Spleen (tissue), 11 donors: ENCODE results near the gene FXYD3. TPM values are rescaled to one million over a fixed set of nuclear protein-coding genes. Genes with fewer than 3 reads are reported as not detected.

Experiments used
- DNase-seq: peaks from one replicate; pipeline ENCODE4 v3.0.0-alpha.2; 2020
- H3K27ac ChIP-seq, 8 donors: fragments of 200-600 bp; sonication (generic) in 7 of 8; 1 replicate in 4 of 8; 2 replicates in 4 of 8; pipeline versions ENCODE4 v1.5.0 to v1.8.0; 2016 to 2021; ENCODE audit warnings: inconsistent platforms in 4 of 8, mild to moderate bottlenecking in 4 of 8, moderate library complexity in 1 of 8
- H3K27me3 ChIP-seq, 7 donors: fragments of 200-600 bp; sonication (generic) in 6 of 7; replicated peaks in 1 of 7; 1 replicate in 4 of 7; 2 replicates in 3 of 7; pipeline versions ENCODE4 v1.5.0 to v1.8.0; 2016 to 2021; ENCODE audit warnings: inconsistent platforms in 3 of 7, mild to moderate bottlenecking in 1 of 7
- H3K36me3 ChIP-seq, 6 donors: fragments of 200-600 bp; sonication (generic) in 5 of 6; 1 replicate in 4 of 6; 2 replicates in 2 of 6; pipeline versions ENCODE4 v1.5.0 to v1.8.0; 2016 to 2021; ENCODE audit warnings: inconsistent platforms in 2 of 6
- H3K4me1 ChIP-seq, 6 donors: fragments of 200-600 bp; sonication (generic) in 5 of 6; 1 replicate in 3 of 6; 2 replicates in 3 of 6; pipeline versions ENCODE4 v1.5.0 to v1.8.0; 2016 to 2021; ENCODE audit warnings: inconsistent platforms in 3 of 6
- H3K4me3 ChIP-seq, 8 donors: fragments of 200-600 bp; sonication (generic) in 7 of 8; 1 replicate in 4 of 8; 2 replicates in 4 of 8; pipeline versions ENCODE4 v1.5.0 to v1.8.0; 2016 to 2021; ENCODE audit warnings: inconsistent platforms in 4 of 8, mild to moderate bottlenecking in 4 of 8, moderate library complexity in 2 of 8
- H3K9me3 ChIP-seq, 8 donors: fragments of 200-600 bp; sonication (generic) in 7 of 8; 1 replicate in 4 of 8; 2 replicates in 4 of 8; pipeline versions ENCODE4 v1.5.0 to v1.8.0; 2016 to 2021; ENCODE audit warnings: inconsistent platforms in 4 of 8
- POLR2A ChIP-seq, 3 donors: fragments of 450-650 bp; IDR thresholded peaks; one replicate each; pipeline ENCODE4 v1.5.1; 2017; ENCODE audit warnings: antibody characterized with exemption in 3 of 3, mild to moderate bottlenecking in 1 of 3
- POLR2AphosphoS5 ChIP-seq, 3 donors: sonication (generic); formaldehyde crosslinking; IDR thresholded peaks; one replicate each; pipeline ENCODE4 v1.5.1; 2017; ENCODE audit warnings: antibody characterized with exemption in 3 of 3
- WGBS, 5 donors: extraction: QIAGEN DNeasy Blood & Tissue Kit in 3 of 5; methylation state at CpG; one replicate each; pipeline versions ENCODE4 v1.1.5 to v1.1.7; 2013 to 2018; 5-methylcytosine and 5-hydroxymethylcytosine counted together
- intact Hi-C: fragments of 100-400 bp; cut with DNase I; formaldehyde crosslinking; loops from one replicate; pipeline ENCODE4 v1.15.0; 2023; ENCODE audit warnings: low total_unique reads
- polyA plus RNA-seq, 3 donors: library from polyadenylated mRNA; stranded (reverse); fragments of 200-250 nt; gene quantifications; one replicate each; pipeline ENCODE4 v1.2.1, GENCODE V29; 2013
- total RNA-seq, 7 donors: library from RNA; depleted of rRNA in 3 of 7; stranded (reverse); fragments of >200 nt in 3 of 7; fragmentation: NEBNext Ultra II Directional in 4 of 7; extraction: Animal tissue kit (Norgen Biotek cat#: 25700) in 4 of 7; gene quantifications; one replicate each; pipeline versions ENCODE4 v1.1.0 to v1.2.1, GENCODE V29; 2016 to 2021
- TF ChIP-seq, protein P1 (sequence below), 11 experiments: fragments of 200-600 bp in 7 of 11; fragments of 450-650 bp in 4 of 11; sonication (generic) in 4 of 11; IDR thresholded peaks in 8 of 11; conservative IDR thresholded peaks in 3 of 11; 1 replicate in 7 of 11; 2 replicates in 4 of 11; pipeline versions ENCODE4 v1.4.0 to v1.8.0; 2016 to 2021; ENCODE audit warnings: antibody characterized with exemption in 11 of 11, inconsistent platforms in 4 of 11, mild to moderate bottlenecking in 1 of 11
- donor health status: healthy with polysubstance abuse.
- donor health status: DM: no; HTN: no; CAD: no; lungs with moderate emphysema.
- donor health status: DM: no; HTN: no; CAD: no.
- donor health status: Bipolar disorder and iron deficiency.
- donor health status: healthy.
- donor health status: DM: no; HTN: no; CAD: no.
- donor health status: DM: yes; HTN: yes; CAD: no.

Gene FXYD3
- total and polyA plus RNA-seq, 10 donors = 0.33 to 1.5 (median 0.70) TPM; not detected in 7

DNA sequence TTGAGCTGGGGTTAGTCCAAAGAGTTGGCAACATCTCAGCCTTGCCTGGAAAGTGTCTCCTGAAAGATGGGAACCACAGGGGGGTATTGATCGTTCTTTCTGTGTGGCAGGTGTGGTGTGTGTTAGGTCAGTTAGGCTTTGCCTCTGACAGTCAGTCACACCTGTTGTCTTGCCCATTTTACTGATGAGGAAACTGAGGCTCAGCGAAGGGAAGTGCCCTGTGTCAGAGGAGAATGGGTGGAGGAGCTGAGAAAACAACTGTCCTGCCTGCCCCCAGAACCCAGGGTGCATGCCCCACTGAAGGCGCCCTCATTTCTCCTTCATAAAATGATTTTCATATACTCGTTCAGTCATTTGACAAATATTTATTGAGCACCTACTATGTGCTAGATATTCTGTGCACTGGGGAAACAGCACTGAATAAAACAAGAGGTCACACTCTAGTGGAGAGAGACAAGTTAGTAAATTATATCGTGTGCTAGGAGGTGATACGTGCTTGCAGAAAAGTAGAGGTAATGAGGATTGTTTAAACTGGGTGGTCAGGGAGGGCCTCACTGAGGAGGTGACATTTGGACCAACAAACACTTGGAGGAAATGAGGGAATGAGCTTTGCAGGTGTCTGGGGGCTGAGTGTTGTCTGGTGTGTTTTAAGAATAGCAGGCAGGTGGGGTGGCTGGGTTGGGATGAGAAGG lies 40.5 kb downstream of the FXYD3 start:
- WGBS, 5 donors = 88 to 96% (median 88%) methylated on average over 6 of the region's 6 CpGs

DNA sequence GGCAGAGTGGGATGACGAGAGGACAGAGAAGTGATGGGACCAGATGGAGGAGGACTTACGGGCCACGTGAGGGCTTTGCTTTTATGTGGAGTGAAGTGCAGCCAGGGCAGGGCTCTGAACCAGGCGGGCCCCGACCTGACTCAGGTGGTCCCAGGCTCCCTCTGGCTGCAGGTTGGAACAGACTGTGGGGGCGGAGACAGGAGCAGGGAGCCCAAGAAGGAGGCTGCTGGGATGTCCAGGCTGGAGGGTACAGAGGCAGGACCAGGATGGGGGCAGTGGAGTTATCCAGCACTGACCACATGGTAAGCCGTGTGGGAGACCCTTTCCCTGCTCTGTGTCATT lies 41.0 kb downstream of the FXYD3 start:
- H3K4me3 ChIP-seq = peak overlapping the region in 1 of 8 donors; percentile 92
- H3K27me3 ChIP-seq = peaks cover 0 to 6% (median 0%) of the 10 kb centered on the region in 7 donors
- TF ChIP-seq POLR2AphosphoS5 (IDR thresholded peaks at IDR 0.05) (no peak), POLR2A (IDR thresholded peaks at IDR 0.05) (no peak)
- TF ChIP-seq, protein P1, sequence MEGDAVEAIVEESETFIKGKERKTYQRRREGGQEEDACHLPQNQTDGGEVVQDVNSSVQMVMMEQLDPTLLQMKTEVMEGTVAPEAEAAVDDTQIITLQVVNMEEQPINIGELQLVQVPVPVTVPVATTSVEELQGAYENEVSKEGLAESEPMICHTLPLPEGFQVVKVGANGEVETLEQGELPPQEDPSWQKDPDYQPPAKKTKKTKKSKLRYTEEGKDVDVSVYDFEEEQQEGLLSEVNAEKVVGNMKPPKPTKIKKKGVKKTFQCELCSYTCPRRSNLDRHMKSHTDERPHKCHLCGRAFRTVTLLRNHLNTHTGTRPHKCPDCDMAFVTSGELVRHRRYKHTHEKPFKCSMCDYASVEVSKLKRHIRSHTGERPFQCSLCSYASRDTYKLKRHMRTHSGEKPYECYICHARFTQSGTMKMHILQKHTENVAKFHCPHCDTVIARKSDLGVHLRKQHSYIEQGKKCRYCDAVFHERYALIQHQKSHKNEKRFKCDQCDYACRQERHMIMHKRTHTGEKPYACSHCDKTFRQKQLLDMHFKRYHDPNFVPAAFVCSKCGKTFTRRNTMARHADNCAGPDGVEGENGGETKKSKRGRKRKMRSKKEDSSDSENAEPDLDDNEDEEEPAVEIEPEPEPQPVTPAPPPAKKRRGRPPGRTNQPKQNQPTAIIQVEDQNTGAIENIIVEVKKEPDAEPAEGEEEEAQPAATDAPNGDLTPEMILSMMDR (IDR thresholded peaks at IDR 0.05 in 8 of 11, conservative IDR thresholded peaks at IDR 0.05 in 3 of 11) = no peak
- 93 to 97% (median 94%) methylated on average over 7 of the region's 7 CpGs for WGBS, 5 donors
- intact Hi-C loops = loop anchor here (10.0 kb wide), 1 partner anchor 48 kb away; no protein-coding TSS in a partner anchor
- H3K9me3 ChIP-seq = peaks cover 0 to 5% (median 0%) of the 10 kb centered on the region in 8 donors
- DNase-seq = no peak
- peak overlapping the region in 1 of 8 donors; percentile 98 for H3K27ac ChIP-seq
- peaks cover 8 to 54% (median 45%) of the 10 kb centered on the region in 6 donors for H3K36me3 ChIP-seq
- peaks cover 5 to 58% (median 36%) of the 10 kb centered on the region in 6 donors for H3K4me1 ChIP-seq

More for the DNA sequence above, 40.5 kb downstream of the FXYD3 start:
- H3K27ac ChIP-seq = peak overlapping the region in 5 of 8 donors; percentile 86 to 98 (median 91)
- intact Hi-C loops = loop anchor here (10.0 kb wide), 1 partner anchor 49 kb away; no protein-coding TSS in a partner anchor
- peak overlapping the region; percentile 56 to 92 (median 72) for H3K4me3 ChIP-seq
- H3K9me3 ChIP-seq = no peaks in the 10 kb centered on the region
- H3K27me3 ChIP-seq = peaks cover 0 to 6% (median 0%) of the 10 kb centered on the region in 7 donors
- TF ChIP-seq, protein P1 (IDR thresholded peaks at IDR 0.05 in 8 of 11, conservative IDR thresholded peaks at IDR 0.05 in 3 of 11) = no peak
- no peak for DNase-seq
- H3K36me3 ChIP-seq = peaks cover 5 to 49% (median 40%) of the 10 kb centered on the region in 6 donors
- H3K4me1 ChIP-seq = peaks cover 5 to 58% (median 36%) of the 10 kb centered on the region in 6 donors

DNA sequence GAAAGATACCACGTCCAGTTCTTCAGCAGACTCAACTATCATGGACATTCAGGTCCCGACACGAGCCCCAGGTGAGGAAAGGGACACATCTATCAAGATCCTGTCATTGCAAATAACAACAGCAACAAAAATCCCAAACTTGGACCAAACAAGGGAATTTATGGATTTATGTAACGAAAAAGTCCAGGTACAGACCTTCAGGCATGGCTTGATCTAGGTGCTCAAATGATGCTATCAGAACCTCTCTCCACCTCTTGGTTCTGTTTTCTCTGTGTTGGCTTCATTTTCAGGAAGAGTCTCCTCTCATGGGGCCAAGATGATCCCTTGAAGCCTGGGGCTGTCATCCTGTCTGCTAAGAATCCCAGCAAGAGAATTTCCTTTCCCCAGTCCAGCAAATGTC lies 41.8 kb downstream of the FXYD3 start:
- TF ChIP-seq, protein P1 (IDR thresholded peaks at IDR 0.05 in 8 of 11, conservative IDR thresholded peaks at IDR 0.05 in 3 of 11) = no peak
- TF ChIP-seq POLR2A (IDR thresholded peaks at IDR 0.05) (no peak), POLR2AphosphoS5 (IDR thresholded peaks at IDR 0.05) (no peak)
- 91 to 99% (median 98%) methylated on average over 4 of the region's 4 CpGs for WGBS, 5 donors
- Histone ChIP-seq H3K4me3 (no peak overlapping the region), H3K27ac (peak overlapping the region in 1 of 8 donors; percentile 17), H3K27me3 (peaks cover 0 to 6% (median 0%) of the 10 kb centered on the region in 7 donors), H3K36me3 (peaks cover 12 to 62% (median 53%) of the 10 kb centered on the region in 6 donors), H3K9me3 (peaks cover 0 to 12% (median 6%) of the 10 kb centered on the region in 8 donors), H3K4me1 (peaks cover 5 to 50% (median 34%) of the 10 kb centered on the region in 6 donors)
- DNase-seq = no peak
- intact Hi-C loops = loop anchor here (10.0 kb wide), 1 partner anchor 47 kb away; no protein-coding TSS in a partner anchor

DNA sequence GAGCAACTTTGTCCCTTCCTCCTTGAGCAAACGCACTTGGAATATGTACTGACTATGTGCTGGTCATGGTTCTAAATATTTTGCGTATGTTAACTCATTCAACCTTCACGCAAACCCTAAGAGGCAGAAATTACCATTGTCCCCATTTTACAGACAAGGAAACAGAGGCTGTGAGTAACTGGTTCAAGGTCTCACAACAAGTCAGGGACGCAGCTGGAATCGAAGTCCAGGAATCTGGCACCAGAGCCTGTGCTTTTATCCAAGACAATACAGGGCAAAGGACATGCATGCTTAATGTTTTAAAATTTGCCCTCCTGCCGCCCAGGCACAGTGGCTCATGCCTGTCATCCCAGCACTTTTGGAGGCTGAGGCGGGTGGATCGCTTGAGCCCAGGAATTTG lies 44.0 kb downstream of the FXYD3 start:
- Histone ChIP-seq H3K27ac (no peak overlapping the region), H3K4me3 (no peak overlapping the region), H3K36me3 (peaks cover 19 to 84% (median 74%) of the 10 kb centered on the region in 6 donors), H3K4me1 (peaks cover 5 to 31% (median 19%) of the 10 kb centered on the region in 6 donors), H3K27me3 (no peaks in the 10 kb centered on the region), H3K9me3 (peaks cover 0 to 23% (median 11%) of the 10 kb centered on the region in 8 donors)
- intact Hi-C loops = loop anchor here (10.0 kb wide), 1 partner anchor 45 kb away; no protein-coding TSS in a partner anchor
- DNase-seq = no peak
- WGBS, 5 donors = 83 to 93% (median 87%) methylated on average over 8 of the region's 8 CpGs
- peak in 1 of 3 donors; percentile 3 for TF ChIP-seq POLR2AphosphoS5 (IDR thresholded peaks at IDR 0.05)
- TF ChIP-seq POLR2A (IDR thresholded peaks at IDR 0.05) = no peak
